K562 (cell line): ENCODE measurements around the gene MN1. TPM values are rescaled to one million over a fixed set of nuclear protein-coding genes. Genes with fewer than 3 reads are reported as not detected.

Source experiments
- ARID1B ChIP-seq: fragments of 450-650 bp; IDR thresholded peaks from 2 replicates; pipeline ENCODE4 v1.6.1; 2016; ENCODE audit warnings: antibody characterized with exemption, mild to moderate bottlenecking, inconsistent platforms
- CBFA2T3 ChIP-seq: fragments of 450-650 bp; IDR thresholded peaks from 2 replicates; pipeline ENCODE4 v1.6.1; 2017
- DEAF1 ChIP-seq: fragments of 450-650 bp; formaldehyde crosslinking; IDR thresholded peaks from 2 replicates; pipeline ENCODE4 v1.4.0; 2020; ENCODE audit warnings: mild to moderate bottlenecking, moderate library complexity
- EWSR1 ChIP-seq: fragments of 450-650 bp; IDR thresholded peaks from 2 replicates; pipeline ENCODE4 v1.6.1; 2018; ENCODE audit warnings: borderline replicate concordance, mild to moderate bottlenecking, low read depth, moderate library complexity; ENCODE audit not compliant: partially characterized antibody
- FIP1L1 ChIP-seq: fragments of 200-400 bp; formaldehyde crosslinking; IDR thresholded peaks from 2 replicates; pipeline ENCODE4 v1.6.1; 2018; ENCODE audit warnings: mild to moderate bottlenecking, low read depth, low read length; ENCODE audit not compliant: poor library complexity, severe bottlenecking
- FOSL1 ChIP-seq: fragments of 200-800 bp; sonication (Bioruptor generic); conservative IDR thresholded peaks from 2 replicates; pipeline ENCODE4 v1.6.1; 2016; ENCODE audit warnings: missing genetic modification characterization, missing compliant biosample characterization
- HDAC1 ChIP-seq, 2 experiments: fragments of 450-650 bp; IDR thresholded peaks; 2 replicates each; pipeline ENCODE4 v1.6.1; 2016 to 2017; ENCODE audit warnings: inconsistent platforms in 1 of 2, mild to moderate bottlenecking in 1 of 2, moderate library complexity in 1 of 2
- HDAC3 ChIP-seq: fragments of 450-650 bp; IDR thresholded peaks from 2 replicates; pipeline ENCODE4 v1.6.1; 2018; ENCODE audit warnings: borderline replicate concordance, mild to moderate bottlenecking, moderate library complexity; ENCODE audit not compliant: partially characterized antibody
- MAFK ChIP-seq: IDR thresholded peaks from 2 replicates; pipeline ENCODE4 v1.6.1; 2011; ENCODE audit warnings: low read length, improper control_type of control experiment
- MED1 ChIP-seq: sonication (generic); formaldehyde crosslinking; IDR thresholded peaks from 2 replicates; pipeline ENCODE4 v1.8.1; 2023; ENCODE audit warnings: missing genetic modification reagents, borderline replicate concordance
- MTA1 ChIP-seq: fragments of 450-650 bp; IDR thresholded peaks from 2 replicates; pipeline ENCODE4 v1.6.1; 2017; ENCODE audit warnings: borderline replicate concordance
- MYNN ChIP-seq, 2 experiments: sonication (generic); formaldehyde crosslinking in 1 of 2; IDR thresholded peaks; 2 replicates each; pipeline versions ENCODE4 v1.5.0 to v1.6.1; 2016 to 2020; ENCODE audit warnings: antibody characterized with exemption in 1 of 2, missing genetic modification reagents in 1 of 2
- NFIC ChIP-seq: fragments of 450-650 bp; IDR thresholded peaks from 2 replicates; pipeline ENCODE4 v1.6.1; 2017; ENCODE audit warnings: mild to moderate bottlenecking, inconsistent platforms
- PHF20 ChIP-seq: fragments of 450-650 bp; IDR thresholded peaks from 2 replicates; pipeline ENCODE4 v1.6.1; 2018; ENCODE audit not compliant: partially characterized antibody
- PYGO2 ChIP-seq: fragments of 450-650 bp; IDR thresholded peaks from 2 replicates; pipeline ENCODE4 v1.6.1; 2016; ENCODE audit warnings: mild to moderate bottlenecking, missing genetic modification characterization, moderate library complexity, missing compliant biosample characterization
- RFX1 ChIP-seq: fragments of 450-650 bp; IDR thresholded peaks from 2 replicates; pipeline ENCODE4 v1.6.1; 2016; ENCODE audit warnings: mild to moderate bottlenecking, moderate library complexity
- TEAD4 ChIP-seq, 2 experiments: sonication (generic) in 1 of 2; formaldehyde crosslinking in 1 of 2; IDR thresholded peaks; 2 replicates each; pipeline versions ENCODE4 v1.6.1 to v1.8.0; 2012 to 2022; ENCODE audit warnings: borderline replicate concordance in 1 of 2, inconsistent platforms in 1 of 2, low read length in 1 of 2, mild to moderate bottlenecking in 1 of 2, missing genetic modification reagents in 1 of 2
- THAP12 ChIP-seq: fragments of 250-450 bp; sonication (Bioruptor Pico); IDR thresholded peaks from 2 replicates; pipeline ENCODE4 v1.9.0; 2021; ENCODE audit warnings: mild to moderate bottlenecking, inconsistent platforms
- ZNF263 ChIP-seq: sonication (generic); formaldehyde crosslinking; IDR thresholded peaks from 2 replicates; pipeline ENCODE4 v1.8.0; 2022; ENCODE audit warnings: mild to moderate bottlenecking, missing genetic modification reagents, borderline replicate concordance
- ZNF274 ChIP-seq: IDR thresholded peaks from 2 replicates; pipeline ENCODE4 v1.6.1; 2011; ENCODE audit warnings: low read depth, mild to moderate bottlenecking, low read length, moderate library complexity, borderline replicate concordance
- ZNF311 ChIP-seq: fragments of 250-450 bp; sonication (Bioruptor Pico); IDR thresholded peaks from 2 replicates; pipeline ENCODE4 v1.4.0; 2020; ENCODE audit warnings: mild to moderate bottlenecking, moderate library complexity
- ZNF740 ChIP-seq, 3 experiments: fragments of 200-800 bp in 1 of 3; sonication (Bioruptor generic) in 1 of 3; sonication (generic) in 1 of 3; formaldehyde crosslinking in 1 of 3; IDR thresholded peaks; 2 replicates each; pipeline versions ENCODE4 v1.6.1 to v1.8.0; 2016 to 2022; ENCODE audit warnings: mild to moderate bottlenecking in 2 of 3, missing compliant biosample characterization in 2 of 3, missing genetic modification characterization in 2 of 3, missing genetic modification reagents in 1 of 3
- ZNF76 ChIP-seq: fragments of 250-450 bp; sonication (Bioruptor Pico); IDR thresholded peaks from 2 replicates; pipeline ENCODE4 v1.4.0; 2020; ENCODE audit warnings: mild to moderate bottlenecking, moderate library complexity, borderline replicate concordance
- polyA plus RNA-seq, 8 experiments: library from polyadenylated mRNA; depleted of rRNA in 4 of 8; stranded (reverse) in 5 of 8; unstranded in 3 of 8; fragments of >200 nt; fragmentation: Nextera tagmentation in 2 of 8; fragmentation: Illumina TruSeq in 1 of 8; extraction: Ambion mirVana in 2 of 8; extraction: Trizol in 1 of 8; gene quantifications; 2 replicates each; pipeline versions ENCODE4 v1.2.1 to v1.2.3, GENCODE V29; 2011 to 2014; ENCODE audit warnings: inconsistent platforms in 1 of 8, missing spikeins in 1 of 8
- total RNA-seq, 7 experiments: library from RNA; depleted of rRNA in 6 of 7; stranded (reverse); fragments of >200 nt in 6 of 7; fragmentation: Illumina TruSeq in 2 of 7; extraction: Trizol in 2 of 7; gene quantifications; 2 replicates each; pipeline versions ENCODE4 v1.2.1 to v1.2.3, GENCODE V29; 2011 to 2021; ENCODE audit warnings: low replicate concordance in 1 of 7

The MN1 gene
- total and polyA plus RNA-seq, 9 of the 15 experiments (the other 6 are each of a cell fraction or from before 2014, with no cell fraction given): under 0.01 to 0.05 (median 0.03) TPM; not detected in 5

GRCh38 chr22:27726686-27727449 is 74.7 kb downstream of the MN1 start (continued):
- 0 out of 2 replicates have a peak, but pooled peaks have one; percentile 14 for TF ChIP-seq TEAD4 (IDR thresholded peaks at IDR 0.05; ENCODE audit: low read length)
- no peak for TF ChIP-seq TEAD4 (CRISPR knock-in tag; IDR thresholded peaks at IDR 0.05; ENCODE audit: borderline replicate concordance)
- peak; percentile 73 for TF ChIP-seq ZNF263 (CRISPR knock-in tag)
- peak; percentile 87 for TF ChIP-seq FOSL1
- TF ChIP-seq DEAF1 (CRISPR knock-in tag): no peak
- no peak for TF ChIP-seq FIP1L1
- peak; percentile 5; the same call in 1 of the 2 replicates for TF ChIP-seq NFIC
- no peak for TF ChIP-seq PYGO2
- no peak for TF ChIP-seq THAP12 (CRISPR knock-in tag)
- no peak for TF ChIP-seq ZNF76 (CRISPR knock-in tag)
- no peak for TF ChIP-seq PHF20
- no peak for TF ChIP-seq HDAC3
- peak; percentile 24; the same call in 1 of the 2 replicates for TF ChIP-seq MAFK
- no peak for TF ChIP-seq MTA1
- TF ChIP-seq ARID1B: peak; percentile 76
- no peak for TF ChIP-seq MED1
- no peak for TF ChIP-seq EWSR1
- TF ChIP-seq CBFA2T3: peak; percentile 63
- no peak for TF ChIP-seq RFX1
- no peak for TF ChIP-seq ZNF274
- TF ChIP-seq HDAC1 (IDR thresholded peaks at IDR 0.05): peak in 1 of 2 experiments; percentile 21; a peak in 1 of 4 replicates
- TF ChIP-seq ZNF740 (CRISPR knock-in tag; IDR thresholded peaks at IDR 0.05): peak; percentile 58; the same call in 1 of the 2 replicates
- TF ChIP-seq ZNF740 (tag; IDR thresholded peaks at IDR 0.05): no peak
- TF ChIP-seq ZNF311 (CRISPR knock-in tag): no peak
- TF ChIP-seq MYNN (IDR thresholded peaks at IDR 0.05): peak; percentile 93
- TF ChIP-seq MYNN (CRISPR knock-in tag; IDR thresholded peaks at IDR 0.05): no peak
